Right forelimb (tissue), 1 donor: ENCODE results near the gene TH.

ENCODE experiments used
- DNase-seq: peaks from one replicate; pipeline ENCODE4 v3.0.0-alpha.2; 2018

The TH gene

DNA sequence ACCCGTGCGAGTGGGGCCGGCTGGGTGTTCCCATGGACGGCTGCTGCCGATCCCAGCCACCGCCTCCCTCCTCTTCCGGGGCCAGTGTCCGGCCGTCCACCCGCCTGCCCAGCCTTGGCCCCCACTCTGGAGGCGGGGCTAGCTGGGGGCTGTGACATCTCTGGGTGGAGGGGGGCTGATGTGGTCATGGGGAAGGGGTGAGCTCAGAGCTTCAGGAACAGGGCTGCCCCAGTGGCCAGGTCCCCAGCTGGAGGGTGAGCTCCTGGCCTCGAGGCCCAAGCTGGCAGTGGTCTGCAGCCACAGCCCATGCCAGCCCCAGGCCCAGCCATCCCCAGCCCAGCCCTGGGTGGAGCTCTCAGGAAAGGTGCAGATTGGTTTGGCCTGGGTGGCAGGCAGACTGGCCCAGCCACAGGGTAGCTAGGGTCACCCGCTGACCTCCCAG, 13.3 kb downstream of the TH start:
- DNase-seq, result no peak

DNA sequence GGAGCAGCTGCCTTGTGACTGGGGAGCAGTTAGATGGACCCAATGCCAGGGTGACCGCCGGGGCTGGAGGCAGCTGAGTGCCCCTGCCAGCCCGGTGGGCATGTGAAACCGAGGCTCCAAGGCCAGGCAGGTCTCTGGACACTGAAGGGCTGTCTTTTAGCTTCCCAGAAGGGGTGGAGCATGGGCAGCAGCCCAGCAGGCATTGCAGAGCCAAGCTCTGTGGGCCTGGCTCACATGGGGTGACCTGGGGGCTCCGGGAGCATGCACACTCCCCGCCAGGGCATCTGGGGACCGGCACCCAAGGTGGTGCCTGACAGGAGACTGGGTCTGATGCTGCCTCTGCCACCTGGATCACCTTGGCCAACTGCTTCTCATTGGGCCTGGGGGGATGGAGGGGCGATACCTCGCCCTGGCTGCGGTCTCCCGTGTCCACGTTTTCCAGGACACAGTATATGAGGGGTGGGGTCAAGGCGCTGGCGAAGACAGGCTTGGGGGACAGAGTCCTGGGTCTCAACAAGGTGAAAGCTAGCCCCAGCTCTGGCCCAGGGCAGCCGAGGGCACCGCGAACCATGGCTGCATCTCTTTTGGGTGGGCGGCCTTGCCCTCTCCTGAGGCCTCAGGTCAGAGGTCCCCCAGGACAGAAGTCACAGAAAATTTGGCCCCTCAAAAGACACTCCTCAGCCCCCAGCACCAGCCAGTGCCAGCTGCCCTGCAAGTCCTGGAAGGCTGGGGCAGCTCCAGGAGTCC, 14.1 kb downstream of the TH start:
- no peak for DNase-seq

DNA sequence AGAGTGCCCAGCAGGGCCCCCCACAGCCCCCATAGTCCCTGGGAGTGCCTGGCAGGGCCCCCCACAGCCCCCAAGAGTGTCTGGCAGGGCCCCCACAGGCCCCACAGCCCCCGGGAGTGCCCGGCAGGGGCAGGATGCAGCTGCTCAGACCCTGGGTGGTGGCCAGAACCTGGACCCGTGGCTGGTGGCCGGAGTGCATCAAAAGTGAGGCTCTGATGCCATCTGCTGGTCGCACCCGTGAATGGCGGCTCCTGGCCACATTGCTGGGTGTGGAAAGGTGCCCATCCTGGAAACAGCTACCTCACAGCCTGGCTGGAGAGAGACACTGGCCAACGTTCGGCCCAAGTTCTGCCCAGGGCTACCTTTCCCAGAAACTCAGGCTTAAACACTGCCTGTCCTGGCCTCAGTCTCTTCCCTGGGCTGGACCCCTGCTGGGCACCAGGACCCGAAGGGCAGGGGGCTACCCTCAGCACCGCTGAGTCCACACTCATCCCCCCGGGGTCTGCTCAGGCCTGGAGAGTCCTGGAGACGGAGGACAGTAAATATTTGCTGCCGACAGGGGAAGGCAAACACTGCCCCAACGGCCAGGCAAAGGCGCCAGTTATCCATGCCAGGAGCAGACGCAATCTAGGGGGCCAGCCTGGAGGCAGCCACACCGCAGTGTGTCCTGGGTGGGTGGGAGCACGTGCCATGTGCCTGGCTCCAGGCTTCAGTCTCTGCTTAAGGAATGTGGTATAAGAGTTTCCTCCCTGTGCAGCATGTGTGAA, 15.0 kb downstream of the TH start:
- peak; percentile 85 for DNase-seq

DNA sequence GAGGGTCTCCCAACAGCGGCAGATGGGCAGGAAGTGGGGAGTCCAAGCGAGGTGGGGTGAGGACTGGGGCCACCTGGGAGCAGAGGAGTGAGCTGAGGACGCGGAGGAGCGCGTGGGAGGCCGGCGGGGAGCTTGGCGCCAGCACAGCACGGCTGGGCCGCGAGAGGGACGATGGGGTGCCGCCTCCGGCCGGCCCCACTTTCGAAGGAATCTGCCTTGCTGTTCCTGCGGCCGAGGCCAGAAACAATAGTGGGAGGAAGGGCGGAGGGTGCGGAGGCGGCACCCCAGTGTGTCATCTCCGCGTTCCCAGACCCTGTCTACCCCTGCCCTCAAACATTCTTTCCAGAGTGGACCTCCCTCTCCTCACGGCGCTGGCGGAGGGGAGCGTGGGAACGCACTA, 16.1 kb downstream of the TH start:
- DNase-seq, result no peak

DNA sequence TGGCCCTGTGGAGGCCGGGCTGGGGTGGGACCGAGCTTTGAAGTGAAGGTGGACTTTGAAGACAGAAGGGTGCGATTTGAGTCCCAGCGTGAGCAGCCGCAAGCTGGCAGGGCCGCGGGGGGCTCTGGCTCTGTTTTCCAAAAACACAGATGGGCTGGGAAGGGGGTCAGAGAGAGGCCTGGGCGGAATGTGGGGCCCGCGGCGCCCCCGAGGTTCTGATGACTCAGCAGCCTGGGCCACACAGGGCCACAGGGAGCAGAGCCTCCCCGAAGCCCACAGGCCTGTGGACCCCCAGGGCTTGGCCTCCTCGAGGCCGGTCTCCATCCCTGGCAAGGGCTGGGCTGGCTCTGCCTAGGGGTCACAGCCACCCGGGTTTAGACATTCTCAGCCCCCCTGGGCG, 16.7 kb downstream of the TH start:
- no peak for DNase-seq

DNA sequence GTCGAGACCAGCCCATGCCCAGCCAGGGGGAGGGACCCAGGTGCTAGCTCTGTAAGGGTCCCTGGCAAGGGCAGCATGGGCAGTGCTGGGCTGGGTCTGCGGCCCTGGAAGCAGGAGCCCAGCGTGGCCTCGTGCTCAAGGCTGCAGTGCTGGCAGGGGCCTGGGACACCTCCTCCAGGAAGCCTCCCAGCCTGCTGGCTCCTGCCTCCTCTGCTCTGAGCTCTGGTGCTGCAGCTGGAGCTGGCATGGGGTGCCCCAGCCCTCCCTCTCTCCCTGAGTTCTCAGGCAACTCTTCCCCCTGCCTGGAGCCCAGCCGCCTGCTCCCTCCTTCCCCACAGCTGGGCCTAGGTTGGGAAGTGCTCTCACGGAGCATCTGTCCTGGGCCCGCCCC, 17.4 kb downstream of the TH start:
- no peak for DNase-seq

DNA sequence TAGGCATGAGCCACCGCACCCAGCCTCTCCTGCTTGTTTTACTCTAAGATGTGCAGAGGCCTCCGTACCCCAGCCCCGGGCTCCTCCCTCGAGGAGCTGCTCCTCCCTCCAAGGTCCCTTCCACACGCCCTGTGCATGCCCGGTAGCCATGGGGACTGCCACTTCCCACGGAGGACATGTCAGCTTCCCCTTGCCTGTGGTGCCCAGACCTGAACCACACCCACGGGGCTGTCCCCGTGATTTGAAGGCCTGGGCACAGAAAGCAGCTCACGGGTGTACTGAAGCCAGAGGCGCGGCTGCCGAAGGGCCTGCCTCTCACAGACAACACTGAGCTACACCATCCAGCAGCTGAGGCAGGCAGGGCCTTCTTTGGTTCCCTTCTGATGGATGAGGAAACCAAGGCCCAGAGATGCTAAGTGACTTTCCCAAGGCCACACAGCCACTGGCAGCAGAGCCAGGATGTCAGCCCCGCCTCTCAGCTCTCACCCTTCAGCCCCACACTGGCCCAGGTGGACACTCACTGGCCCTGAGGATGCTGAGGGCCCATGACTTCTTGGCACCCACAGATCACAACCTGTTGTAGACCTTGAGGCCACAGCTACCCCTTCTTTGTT, 17.9 kb downstream of the TH start:
- no peak for DNase-seq

DNA sequence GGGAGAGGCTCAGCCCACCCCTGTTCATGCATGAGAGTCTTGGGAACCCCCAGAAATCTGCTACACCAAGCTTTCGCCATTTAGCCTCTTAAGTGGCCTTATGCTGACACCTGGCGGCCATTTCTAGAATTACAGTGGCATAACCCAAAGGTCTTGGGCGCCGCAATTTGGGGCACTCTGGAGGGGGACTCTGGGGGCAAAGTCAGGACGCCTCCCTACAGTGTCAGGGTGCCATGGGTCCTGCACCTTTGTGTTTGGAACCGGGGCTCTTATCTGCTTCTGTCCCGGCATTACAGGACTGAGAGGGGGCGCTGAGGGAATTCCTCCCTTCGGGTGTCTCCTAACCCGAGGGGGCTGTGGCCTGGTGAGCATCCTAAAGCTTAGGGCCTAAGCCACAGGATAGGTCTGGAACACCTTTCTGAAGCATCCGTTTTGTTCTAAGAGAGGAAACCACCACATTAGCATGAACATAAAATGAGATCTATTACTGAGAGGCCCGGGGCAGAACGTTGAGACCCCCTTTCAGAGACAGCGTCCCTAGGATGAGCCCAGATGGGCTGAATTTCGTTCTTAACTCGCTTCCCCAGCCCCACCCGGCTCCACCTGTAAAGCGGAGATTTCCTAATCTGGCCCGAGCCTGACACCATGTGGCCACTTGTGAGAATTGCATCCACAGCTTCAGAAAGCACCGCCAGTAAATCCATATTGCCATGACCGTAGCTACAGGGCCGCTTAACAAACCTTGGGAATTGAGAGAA, 19.9 kb downstream of the TH start:
- DNase-seq, result peak; percentile 87

DNA sequence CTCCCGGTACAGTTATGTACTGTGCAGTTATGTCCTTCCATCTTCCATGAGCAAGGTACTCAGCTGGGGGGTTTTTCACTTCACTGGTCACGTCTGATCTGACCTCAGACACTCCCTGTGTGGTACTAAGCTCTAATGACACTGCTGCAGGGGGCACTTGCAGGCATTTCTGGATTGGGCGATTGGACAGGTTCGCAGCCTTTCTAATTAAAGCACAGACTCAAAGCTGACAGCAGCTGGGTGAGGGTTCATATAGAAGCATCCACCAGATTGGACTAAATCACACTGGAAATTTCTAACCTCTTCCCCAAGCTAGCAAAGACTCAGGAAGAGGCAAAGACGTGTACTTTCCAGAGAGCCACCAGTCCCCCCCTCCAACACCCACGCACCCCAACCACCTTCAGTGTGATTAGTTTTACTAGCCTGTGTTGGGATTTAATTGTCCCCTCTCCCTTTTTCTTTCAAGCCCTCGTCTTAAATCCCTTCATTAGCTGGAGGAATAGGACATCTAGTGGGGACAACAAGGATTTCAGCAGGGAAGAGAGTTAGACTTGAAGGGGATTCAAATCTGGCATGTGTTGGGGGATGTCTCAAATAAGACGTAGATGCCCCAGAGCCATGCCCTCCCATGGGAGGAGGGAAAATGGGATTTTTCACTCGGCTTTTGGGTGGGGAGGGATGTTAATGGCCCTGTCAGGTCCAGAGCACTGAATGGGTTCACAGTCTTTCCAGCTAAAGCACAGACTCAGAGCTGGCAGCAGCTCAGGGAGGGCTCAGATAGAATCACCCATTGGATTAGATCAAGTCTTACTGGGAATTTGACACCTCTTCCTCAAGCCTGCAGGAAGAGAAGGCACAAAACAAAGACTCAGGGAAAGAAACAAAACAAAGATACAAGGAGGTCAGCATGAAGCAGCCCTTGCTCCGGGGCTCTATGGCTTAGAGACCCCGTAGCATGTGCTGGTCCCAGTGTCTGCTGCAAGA, 21.5 kb downstream of the TH start:
- DNase-seq, result no peak

DNA sequence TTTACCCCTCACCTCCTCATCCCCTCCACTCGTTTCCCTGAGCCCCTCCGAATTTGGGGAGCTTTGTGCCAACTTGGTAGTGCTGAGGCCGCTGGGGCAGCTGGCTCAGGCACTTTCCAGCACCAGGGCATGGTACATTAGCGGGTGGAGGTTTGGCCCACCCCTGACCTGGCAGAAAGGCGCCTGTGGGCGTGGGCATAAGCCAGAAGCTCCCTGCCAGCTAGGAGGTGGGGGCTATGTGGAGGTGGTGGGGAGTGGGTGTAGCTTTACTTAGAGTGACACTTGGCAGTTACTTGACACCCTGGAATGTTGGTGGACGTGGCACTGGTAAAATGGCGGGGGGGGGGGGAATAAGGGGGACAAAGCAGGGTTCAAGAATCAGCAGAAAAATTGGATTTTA, 22.2 kb downstream of the TH start:
- peak; percentile 67 for DNase-seq

DNA sequence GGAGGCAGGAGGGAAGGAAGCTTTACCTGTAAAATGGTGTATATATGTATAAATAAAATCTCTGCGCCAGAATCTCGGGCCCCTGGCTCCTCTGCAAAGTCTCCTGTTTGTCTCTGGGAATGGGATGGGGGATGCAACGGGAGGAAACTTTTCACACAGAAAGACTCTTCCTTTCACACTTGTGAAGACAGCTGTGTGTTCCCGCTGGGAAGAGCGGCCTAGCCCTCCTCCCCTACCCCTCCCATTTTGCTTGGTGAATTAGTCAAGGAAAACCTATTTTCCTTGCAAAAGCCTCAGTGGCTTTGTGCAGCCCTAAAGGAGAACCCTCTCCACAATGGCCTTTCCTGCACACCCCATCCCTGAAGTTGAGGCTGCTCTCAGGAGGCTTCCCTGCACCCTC, 23.0 kb downstream of the TH start:
- DNase-seq, result no peak

DNA sequence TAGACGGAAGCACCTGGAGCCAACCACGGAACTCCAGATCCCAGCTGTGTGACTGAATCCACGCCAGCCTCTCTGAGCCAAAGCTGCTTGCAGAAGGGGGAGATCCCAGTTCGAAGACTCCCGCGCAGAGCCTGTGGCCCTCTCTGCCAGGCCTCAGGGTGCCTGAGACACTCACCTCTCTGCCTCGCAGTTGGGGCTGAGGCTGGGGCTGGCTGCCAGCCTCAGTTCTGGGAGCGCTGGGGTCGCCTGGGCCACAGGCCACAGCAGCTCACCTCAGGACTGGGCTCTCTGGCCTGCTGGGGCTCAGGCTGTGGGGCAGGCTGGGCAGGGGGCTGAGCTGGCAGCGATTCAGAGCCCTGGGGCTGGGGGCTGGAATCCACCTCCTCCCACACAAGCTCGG, 24.2 kb downstream of the TH start:
- no peak for DNase-seq

DNA sequence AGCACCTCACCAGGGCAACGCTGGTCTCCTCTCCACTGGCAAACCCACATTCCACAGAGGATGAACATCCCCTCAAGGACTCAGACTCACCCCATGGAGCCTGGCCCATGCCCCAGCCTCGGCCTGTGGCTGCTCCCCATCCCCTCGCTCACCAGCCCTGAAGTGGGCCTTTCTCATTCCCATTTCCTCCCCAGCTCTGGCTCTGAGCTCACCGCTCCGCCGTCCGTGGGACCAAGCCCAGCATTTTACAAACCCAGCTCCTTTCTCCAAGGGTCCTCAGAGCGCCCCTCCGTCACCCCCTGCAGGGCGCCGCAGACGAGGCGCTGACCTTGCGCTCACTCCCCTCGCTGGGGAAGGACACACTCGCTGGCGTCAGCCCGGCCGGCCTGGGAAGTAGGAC, 25.6 kb downstream of the TH start:
- DNase-seq, result no peak

DNA sequence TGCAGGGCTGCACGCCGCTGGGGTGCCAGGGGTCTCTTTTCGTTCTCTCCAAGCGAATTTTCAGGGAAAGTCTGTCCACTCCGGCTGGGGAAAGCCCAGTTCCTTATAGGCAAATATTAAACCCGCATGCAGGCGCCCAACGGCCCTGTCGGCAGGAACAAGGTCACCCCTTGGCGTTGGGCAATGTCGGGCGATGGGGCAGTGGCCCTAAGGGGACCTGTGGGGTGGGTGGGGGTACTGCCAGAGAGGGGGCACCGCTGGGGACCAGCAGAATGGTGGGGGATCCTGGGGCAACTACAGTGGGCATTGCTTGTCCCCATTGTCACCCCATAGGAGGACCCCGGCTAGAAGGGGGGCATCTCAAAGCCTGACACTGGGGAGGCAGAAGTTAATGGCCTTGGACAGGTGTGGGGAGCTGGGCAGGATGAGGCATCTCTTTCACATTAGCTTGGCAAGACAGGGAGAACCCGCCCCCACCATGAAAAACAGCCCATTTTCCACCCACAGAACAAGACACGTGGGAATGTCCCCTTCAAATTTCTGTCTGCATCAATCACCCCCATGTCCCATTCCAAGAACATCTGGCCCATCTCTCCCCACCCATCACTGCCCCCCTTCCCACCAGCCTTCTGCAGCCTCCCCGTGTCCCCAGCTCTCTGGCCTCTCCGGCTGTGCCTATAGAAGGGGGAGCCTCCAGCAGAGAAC, 26.9 kb downstream of the TH start:
- peak; percentile 70 for DNase-seq

DNA sequence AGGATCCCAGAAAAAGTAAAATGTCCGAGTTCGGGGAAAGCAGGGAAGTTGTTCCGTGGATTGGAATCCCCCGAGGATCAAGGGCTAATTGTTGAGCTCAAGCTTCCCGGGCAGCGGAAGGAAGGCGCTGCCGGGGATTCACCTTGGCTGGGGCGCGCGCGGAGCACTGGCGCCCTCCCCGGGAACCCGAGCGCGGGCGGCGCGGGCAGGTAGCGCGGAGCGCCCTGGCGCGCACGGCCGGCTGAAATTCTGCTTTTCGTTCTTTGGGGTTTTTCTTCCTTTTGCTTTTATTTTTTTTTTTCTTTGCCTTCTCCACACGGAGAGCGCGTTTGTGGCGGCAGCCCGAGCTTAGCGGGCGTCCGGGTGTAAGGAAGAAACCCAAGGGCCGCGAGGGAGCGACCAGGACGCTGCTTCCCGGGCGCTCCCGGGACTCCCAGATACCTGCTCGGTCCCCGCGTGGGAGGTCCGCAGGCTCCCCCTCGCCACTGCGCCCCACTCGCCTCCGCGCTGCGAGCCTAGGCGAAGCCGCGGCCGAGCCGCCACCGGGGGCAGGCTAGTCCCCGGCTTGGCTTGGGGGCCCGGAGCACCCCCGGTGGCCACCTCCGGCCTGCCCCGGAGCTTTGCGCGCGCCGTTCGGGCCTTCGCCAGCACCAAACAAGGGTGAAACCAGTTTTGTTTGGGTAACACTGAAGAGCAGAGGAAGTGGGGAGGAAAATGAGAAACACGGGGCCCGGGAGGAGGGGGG, 27.6 kb downstream of the TH start:
- peak; percentile 62 for DNase-seq

DNA sequence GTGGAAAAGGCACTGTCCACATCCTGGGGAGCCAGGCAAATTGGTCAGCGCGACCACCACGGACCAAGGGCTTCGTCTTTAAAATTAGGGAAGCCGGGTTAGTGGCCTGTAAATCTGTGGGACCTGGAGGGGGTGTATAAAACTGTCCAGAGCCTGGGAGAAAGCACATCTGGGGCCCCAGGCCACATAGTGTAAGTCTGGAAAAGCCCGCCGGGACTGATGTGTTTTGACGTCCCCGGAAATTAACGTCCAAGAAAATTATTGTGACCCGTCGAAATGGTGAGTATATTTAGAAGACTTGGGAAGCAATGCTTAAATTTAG, 28.2 kb downstream of the TH start:
- no peak for DNase-seq

DNA sequence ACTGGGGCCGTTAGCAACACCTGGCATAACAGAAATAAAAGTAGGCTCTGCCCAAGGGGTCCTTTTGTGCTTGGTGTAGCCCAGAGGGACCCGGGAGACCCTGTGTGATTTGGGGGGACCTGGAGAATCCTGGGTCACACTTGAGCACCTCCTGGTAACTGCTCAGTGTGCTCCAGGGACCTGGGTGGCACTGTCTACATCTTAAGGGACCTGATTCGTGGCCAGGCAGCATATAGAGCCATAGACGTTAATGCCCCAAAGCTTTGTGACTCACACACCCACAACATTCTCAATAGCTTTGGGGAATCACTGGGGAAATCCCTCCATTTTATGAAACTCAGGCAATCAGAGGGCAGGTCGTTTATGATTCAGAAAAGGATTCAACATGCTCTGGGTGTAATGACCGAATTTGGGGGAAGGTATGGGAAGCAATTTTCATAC, 28.8 kb downstream of the TH start:
- DNase-seq, result no peak

DNA sequence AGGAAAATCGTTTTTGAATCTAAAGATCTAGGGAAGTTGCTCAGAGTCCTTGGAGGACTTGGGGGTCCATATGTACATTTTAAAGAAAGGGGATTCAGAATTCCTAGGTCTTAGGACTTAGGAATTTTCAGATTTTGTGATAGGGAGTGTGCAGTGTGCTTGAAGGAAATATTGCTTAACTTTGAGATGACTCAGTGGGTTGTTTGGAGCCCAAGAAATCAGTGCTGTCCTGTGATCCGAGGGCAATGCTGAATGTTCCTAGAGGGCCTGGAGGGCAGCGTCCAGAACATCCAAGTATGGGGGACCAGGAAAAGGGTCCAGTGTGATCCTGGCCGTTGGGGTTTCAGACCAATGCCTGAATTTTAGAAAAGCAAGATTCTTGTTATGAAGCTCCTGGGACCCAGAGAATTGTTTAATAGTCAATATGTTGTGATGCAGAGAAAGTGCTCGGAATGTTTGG, 29.3 kb downstream of the TH start:
- DNase-seq, result no peak

DNA sequence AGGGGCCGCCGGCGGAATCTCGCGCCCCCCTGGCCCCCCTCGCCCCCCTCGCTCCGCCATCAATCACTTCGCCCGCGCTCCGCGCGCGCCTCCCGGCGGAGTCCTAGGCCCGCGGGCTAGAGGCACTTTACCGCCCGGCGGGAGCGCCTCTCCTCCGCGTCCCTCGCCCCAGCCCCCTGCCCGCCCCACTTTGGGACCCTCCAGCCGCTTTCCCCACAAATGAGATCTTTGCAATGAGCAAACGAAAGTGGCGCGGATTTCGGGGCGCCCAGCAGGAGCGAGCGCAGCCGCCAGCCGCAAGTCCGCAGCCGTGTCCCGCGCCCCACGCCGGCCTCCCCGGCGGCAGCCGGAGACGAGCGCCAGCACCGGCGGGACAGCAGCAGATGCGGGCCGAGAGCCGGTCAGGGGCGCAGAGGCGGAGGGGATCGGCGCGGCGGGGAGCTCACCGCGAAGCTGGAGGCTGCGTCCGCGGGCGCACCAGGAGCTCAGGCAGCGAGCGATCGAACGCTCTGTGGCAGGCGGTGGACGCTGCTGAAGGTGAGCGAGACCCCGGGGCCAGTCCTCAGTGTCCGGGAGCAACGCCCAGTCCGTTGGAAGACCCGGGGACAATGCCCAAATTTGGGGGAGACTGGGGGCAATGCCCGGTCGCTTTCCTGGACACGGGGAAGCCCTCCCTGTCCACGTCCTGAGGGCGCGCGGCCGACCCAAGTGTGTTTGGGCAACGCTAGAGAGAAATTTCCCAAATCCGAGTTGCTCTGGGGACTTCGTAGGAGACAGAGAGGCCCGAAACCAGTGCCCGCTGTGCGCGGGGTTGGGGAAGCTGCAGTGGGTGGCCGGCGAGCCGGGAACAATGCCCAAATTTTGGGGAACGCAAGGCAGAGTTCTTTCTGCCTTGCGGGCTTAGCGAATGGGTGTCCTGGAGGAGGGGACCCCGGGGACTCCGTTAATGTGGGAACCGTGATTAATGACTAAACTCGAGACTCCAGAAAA, 30.9 kb downstream of the TH start:
- DNase-seq, result no peak
